ENCODE data around the gene SAP30L. TPM values are rescaled to one million over a fixed set of nuclear protein-coding genes. Genes with fewer than 3 reads are reported as not detected.

Gene SAP30L
- total and polyA plus RNA-seq, 2 experiments from 2014 or later: 21.4 to 29.3 TPM

GRCh38 chr5:154466671-154467070 lies 20.9 kb downstream of the SAP30L start:
- peaks cover 41% of the 10 kb centered on the region for H3K27me3 Mint-ChIP-seq (ENCODE audit: insufficient read depth, low read depth, poor library complexity)
- Histone ChIP-seq H2AFZ (no peak overlapping the region; the same call in 1 of the 2 replicates), H3K4me2 (no peak overlapping the region), H3K36me3 (ENCODE audit: insufficient read depth) (no peaks in the 10 kb centered on the region), H3K27me3 (ENCODE audit: insufficient read depth) (peaks cover 57% of the 10 kb centered on the region), H3F3A (replicated peaks; ENCODE audit: low read depth) (peaks cover 3% of the 10 kb centered on the region; the same call in 1 of the 2 replicates), H3K27ac (ENCODE audit: low read depth) (no peak overlapping the region), H4K20me1 (replicated peaks; ENCODE audit: insufficient read depth) (peaks cover under 1% of the 10 kb centered on the region; the same call in 1 of the 2 replicates), H3K79me2 (replicated peaks; ENCODE audit: insufficient read depth) (no peaks in the 10 kb centered on the region), H3K4me3 (no peak overlapping the region), H3K9me2 (ENCODE audit: insufficient read depth) (no peaks in the 10 kb centered on the region), H3K4me1 (ENCODE audit: insufficient read depth) (peaks cover 21% of the 10 kb centered on the region)
- no peaks in the 10 kb centered on the region for H3K9me3 Mint-ChIP-seq
- no peak overlapping the region for H3K27ac Mint-ChIP-seq
- no peak overlapping the region for H3K4me3 Mint-ChIP-seq
- TF ChIP-seq CTCF (conservative IDR thresholded peaks at IDR 0.05; ENCODE audit: low read depth in 2 of 2): no peak
- no peak for TF ChIP-seq CREB1 (CRISPR knock-in tag; IDR thresholded peaks at IDR 0.05; ENCODE audit: low read depth)
- TF ChIP-seq ZNF331 (CRISPR knock-in tag; IDR thresholded peaks at IDR 0.05; ENCODE audit: low read depth): no peak
- no peak for TF ChIP-seq EZH2phosphoT487 (IDR thresholded peaks at IDR 0.05; ENCODE audit: unreplicated experiment)
- TF ChIP-seq JUNB (IDR thresholded peaks at IDR 0.05; ENCODE audit: unreplicated experiment): no peak
- TF ChIP-seq POLR2AphosphoS5 (IDR thresholded peaks at IDR 0.05; ENCODE audit: low read depth): no peak
- TF ChIP-seq ZNF114 (CRISPR knock-in tag; IDR thresholded peaks at IDR 0.05): no peak
- TF ChIP-seq STAT1 (IDR thresholded peaks at IDR 0.05; ENCODE audit: unreplicated experiment): no peak
- TF ChIP-seq ZNF462 (CRISPR knock-in tag; IDR thresholded peaks at IDR 0.05): no peak
- no peak for TF ChIP-seq ETS1 (IDR thresholded peaks at IDR 0.05)
- peak; percentile 13; the same call in 2 of the 3 replicates for ATAC-seq
- H3K4me1 Mint-ChIP-seq: peaks cover 15% of the 10 kb centered on the region
- no peaks in the 10 kb centered on the region for H3K36me3 Mint-ChIP-seq (ENCODE audit: low read depth)
- DNase-seq (ENCODE audit: low spot score): peak; percentile 3
